GM21717 (cell line): Measurements from ENCODE around the gene SNCG.
"Not testable (repeated sequence)": the region's sequence is repeated elsewhere in the genome, so short reads cannot be mapped to it uniquely, and the experiment has no call there.

ENCODE experiments used
- ATAC-seq: cut with Tn5 transposase; IDR thresholded peaks from one replicate; pipeline ENCODE4 v1.9.1; 2021; ENCODE audit warnings: mild to moderate bottlenecking, moderate library complexity; ENCODE audit not compliant: unreplicated experiment

Gene SNCG

DNA sequence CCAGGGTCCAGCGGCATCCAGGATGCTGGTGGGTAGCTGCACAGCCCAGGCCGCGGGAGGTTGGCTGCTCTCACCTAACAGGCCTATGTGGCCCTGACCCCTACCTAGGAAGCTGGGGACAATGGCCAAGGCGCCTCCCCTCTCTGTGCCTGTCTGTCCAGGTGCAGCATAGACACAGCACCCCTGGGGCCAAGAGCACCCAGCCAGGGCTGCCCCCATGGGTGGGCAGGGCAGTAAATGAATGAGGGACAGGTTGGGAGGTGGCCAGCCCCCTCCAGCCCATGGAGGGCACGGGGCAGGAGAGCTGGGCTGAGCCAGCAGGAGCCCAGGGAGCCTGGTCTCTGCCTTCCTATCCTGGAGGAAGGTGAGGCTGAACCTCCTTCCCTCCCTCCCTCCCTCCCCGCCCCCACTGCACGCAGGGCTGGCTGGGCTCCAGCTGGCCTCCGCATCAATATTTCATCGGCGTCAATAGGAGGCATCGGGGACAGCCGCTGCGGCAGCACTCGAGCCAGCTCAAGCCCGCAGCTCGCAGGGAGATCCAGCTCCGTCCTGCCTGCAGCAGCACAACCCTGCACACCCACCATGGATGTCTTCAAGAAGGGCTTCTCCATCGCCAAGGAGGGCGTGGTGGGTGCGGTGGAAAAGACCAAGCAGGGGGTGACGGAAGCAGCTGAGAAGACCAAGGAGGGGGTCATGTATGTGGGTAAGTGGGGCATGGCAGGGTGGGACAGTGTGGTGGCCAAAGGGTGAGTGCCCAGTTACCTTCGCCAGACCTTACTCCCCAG, at the start of gene SNCG:
Gene SNCG (plus strand): TSS at position 484 of the 785 bp plus-strand sequence. CDS start 99 bp downstream, at position 583.
- ATAC-seq: no peak

DNA sequence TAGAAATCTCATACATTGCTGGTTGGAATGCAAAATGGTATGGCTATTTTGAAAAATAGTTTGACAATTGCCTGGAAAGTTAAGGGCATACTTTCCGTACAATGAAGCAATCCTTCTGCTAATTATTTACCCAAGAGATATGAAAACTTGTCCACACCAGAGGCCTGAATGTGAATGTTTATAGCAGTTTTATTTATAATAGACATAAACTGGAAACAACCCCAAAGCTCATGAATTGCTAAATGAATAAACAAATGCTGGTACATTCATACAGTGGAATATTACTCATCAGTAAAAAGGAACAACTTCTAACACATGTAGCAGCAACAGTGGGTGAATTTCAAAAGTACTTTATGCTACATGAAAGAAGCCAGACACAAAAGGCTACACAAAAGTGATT, 43.7 kb upstream of the SNCG start:
- ATAC-seq: no peak

DNA sequence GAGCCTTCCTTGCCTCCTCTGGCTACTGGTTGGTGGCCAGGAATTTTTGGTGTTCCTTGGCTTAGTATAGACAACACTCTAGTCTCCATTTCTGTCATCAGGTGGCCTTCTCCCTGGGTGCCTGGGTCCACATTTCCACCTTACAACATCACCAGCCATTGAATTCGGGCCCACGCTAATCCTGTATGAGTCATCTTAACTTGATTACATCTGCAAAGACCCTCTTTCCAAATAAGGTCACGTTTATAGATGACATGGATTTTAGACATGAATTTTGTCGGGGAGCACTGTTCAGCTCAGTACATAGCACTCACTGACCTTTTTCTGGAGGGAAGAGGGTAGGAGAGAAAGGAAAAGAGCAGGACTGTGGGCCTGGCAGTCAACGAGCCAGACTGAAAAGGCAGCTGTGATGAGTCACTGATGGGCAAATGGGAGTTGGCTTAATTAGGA, 40.4 kb upstream of the SNCG start:
- no peak for ATAC-seq

GRCh38 chr10:86922553-86922961, 35.8 kb upstream of the SNCG start:
- ATAC-seq: no peak

- ATAC-seq: no peak
Measured at GRCh38 chr10:86929468-86930380, 28.7 kb upstream of the SNCG start.

DNA sequence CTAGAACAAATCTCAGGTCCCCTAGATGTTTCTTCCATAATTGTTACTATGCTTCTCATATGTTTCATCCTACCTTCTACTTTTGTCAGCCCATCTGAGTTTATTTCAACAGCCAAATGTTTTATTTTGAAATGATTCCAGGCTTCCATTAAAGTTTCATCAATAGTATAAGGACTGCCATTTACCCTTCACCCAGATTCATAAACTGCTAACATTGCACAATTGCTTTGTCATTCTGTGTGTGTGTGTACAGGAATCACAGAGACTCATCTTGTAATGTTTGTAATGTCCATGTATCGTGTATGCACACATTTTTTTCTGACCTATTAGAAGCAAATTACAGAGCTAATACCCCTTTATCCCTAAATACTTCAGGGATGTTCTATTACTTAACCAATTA, 26.5 kb upstream of the SNCG start:
- ATAC-seq: no peak

DNA sequence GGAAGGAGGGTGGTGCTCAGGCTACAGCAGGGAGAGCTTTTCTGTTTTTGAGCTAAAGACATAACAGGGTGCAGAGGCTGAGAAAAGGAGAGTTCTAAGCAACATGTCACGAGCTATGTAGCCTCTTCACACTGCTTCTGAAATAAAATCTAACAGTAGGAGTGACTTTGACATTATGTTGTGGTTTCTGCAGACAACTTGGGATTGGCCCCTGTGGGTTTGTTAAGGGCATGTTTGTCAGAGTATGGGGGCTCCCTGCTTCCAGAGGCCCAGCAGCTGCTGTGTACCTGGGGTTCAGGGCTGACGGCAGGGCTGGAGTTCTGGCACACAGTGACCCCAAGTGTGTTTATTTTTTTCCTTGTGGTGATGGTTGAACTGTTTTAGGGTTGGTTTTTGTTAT, 25.7 kb upstream of the SNCG start:
- no peak for ATAC-seq

DNA sequence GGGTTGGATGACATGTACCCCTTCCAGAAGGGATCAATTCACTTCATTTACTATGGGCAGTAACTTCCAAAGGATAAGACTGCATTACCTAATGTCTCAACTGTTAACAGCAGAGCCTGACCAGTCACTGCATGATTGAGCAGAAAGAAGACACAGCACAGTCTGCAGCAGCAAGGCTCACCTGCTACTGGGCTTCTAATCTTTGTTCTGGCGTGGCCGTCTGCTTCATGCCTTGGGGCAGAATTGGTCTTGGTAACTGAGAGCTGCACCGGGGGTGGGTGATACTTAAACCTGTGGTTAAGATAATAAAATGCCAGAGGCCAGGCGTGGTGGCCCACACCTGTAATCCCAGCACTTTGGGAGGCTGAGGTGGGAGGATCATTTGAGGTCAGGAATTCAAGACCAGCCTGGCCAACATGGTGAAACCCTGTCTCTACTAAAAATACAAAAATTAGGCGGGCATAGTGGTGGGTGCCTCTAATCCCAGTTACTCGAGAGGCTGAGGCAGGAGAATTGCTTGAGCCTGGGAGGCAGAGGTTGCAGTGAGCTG, 24.2 kb upstream of the SNCG start:
- not testable (repeated sequence) for ATAC-seq

GRCh38 chr10:86936661-86937501, 21.5 kb upstream of the SNCG start:
- no peak for ATAC-seq

DNA sequence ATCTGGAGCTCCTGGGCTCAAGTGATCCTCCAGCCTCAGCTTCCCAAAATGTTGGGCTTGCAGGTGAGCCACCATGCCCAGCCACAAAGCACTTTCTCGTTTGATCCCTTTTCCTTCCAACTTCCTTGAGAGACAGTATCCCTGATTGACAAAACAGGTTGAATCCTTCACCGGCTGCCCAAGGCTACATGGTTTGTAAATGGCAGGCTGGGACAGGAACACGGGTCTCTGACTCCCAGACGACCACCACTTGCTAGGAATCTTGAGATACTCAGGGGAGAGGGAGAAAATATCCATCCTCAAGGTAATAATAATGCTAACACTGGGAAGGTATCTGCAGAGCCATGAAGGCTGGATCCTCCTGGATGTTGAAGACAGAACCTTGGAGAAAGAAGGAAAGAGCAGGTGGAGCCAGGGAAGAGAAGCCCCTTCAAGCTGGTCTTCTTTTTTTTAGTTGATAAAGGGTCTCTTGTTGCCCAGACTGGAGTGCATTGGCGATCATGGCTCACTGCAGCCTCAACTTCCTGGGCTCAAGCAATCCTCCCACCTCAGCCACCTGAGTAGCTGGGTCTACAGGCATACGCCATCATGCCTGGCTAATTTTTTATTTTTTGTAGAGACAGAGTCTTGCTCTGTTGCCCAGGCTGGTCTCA, 20.8 kb upstream of the SNCG start:
- no peak for ATAC-seq

- no peak for ATAC-seq
Measured at GRCh38 chr10:86938260-86938659, 20.1 kb upstream of the SNCG start.

DNA sequence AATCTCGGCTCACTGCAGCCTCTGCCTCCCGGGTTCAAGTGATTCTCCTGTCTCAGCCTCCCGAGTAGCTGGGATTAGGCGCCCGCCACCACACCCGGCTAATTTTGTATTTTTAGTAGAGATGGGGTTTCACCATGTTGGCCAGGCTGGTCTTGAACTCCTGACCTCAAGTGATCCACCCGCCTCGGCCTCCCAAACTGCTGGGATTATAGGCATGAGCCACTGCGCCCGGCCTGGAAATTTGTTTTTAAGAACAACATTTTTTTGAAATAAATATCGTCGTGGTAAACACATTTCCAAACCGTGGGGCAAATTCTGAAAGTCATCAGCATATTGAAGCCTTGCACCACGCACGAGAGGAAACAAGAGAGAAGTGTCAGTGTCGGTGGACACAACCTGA, 18.3 kb upstream of the SNCG start:
- not testable (repeated sequence) for ATAC-seq

- no peak for ATAC-seq
Measured at GRCh38 chr10:86940677-86941076, 17.7 kb upstream of the SNCG start.

DNA sequence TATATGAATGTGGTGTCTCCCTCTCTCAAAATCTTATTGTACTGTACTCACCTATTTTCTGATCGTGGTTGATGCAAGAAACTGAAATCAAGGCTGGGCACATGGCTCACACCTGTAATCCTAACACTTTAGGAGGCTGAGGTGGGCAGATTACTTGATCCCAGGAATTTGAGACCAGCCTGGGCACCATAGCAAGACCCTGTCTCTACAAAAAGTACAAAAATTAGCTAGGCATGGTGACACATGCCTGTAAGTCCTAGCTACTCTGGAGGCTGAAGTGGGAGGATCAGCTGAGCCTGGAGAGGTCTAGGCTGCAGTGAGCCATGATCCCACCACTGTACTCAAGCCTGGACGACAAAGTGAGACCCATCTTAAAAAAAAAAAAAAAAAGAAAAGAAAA, 17.0 kb upstream of the SNCG start:
- no peak for ATAC-seq

GRCh38 chr10:86941991-86942421, 16.4 kb upstream of the SNCG start:
- ATAC-seq: no peak

DNA sequence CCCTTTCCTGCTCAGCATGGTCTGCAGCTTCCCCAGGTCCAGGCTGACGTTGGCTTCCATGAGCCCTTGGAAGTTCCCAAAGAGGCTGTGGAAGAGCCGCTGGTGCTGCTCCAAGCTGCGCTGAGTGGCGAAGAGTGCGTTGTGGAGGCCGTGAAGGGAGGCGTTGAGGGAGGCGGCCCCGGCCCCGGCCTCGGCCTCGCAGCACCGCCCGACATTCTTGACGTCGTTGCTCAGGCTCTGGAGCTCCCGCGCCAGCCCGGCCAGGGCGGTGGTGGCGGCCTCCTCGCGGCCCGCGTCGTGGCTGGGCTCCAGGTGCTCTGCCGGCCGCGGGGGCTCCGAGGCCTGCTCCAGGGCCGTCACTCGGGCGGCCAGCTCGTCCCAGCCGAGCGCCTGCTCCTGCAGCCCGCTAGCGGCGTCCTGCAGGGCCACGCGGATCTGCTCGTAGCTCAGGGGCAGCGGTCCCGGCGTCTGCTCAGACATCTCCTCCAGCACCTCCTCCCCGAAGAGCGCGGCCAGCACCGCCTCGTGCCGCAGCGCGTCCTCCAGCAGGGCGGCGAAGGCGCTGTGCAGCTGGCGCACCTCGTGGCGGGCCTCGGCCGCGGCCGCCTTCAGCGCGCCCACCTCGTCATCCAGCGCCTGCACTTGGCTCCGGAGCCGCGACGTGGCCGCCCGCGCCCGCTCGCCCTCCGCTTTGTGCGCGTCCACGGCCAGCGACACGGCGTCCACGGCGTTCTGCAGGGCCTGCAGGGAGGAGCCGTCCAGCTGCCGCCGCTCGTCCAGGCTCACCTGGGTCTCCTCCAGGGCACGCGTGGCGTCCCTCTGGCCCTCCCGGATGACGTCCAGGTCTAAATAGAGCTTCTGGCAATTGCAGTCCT, 15.7 kb upstream of the SNCG start:
- no peak for ATAC-seq

DNA sequence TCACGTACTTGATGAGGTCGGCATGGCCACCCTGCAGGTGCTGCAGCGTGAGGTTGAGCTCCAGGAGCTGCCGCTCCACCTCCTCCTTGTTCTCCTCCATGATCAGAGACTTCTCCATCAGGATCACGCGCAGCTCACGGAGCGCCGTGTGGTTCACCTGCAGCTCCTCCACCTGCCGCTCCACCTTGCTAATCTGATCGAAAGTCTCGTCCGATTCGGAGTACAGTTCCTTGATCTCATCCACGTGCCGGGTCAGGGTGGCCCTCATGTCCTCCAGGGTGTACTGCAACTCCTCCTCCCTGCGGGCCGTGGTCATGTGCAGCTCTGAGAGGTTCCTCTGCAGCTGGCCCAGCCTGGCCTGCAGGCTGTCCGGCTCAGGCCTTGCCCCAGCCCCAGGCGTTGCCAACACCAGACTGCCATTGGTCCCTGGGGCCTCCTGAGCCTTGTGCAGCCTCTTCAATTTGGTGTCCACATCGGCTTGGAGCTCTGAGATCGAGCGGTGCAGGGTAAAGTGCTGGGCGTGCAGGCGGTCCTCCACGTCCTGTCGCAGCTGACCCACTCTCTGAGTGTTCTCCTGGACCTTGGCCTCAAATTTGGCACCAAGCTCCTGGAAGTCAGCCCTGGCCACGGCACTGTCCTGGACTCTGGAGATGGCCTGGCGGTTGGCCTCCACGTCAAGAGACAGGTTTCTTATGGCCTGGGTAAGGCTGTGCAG, 14.9 kb upstream of the SNCG start:
- ATAC-seq: no peak

- ATAC-seq: no peak
Measured at GRCh38 chr10:86944031-86944419, 14.4 kb upstream of the SNCG start.

GRCh38 chr10:86944471-86944870, 13.9 kb upstream of the SNCG start:
- no peak for ATAC-seq
